HG03159 (cell line): ENCODE results near the gene FFAR3.
"Not testable (repeated sequence)": the region's sequence is repeated elsewhere in the genome, so short reads cannot be mapped to it uniquely, and the experiment has no call there.

ENCODE experiments used
- ATAC-seq: cut with Tn5 transposase; IDR thresholded peaks from one replicate; pipeline ENCODE4 v1.9.1; 2021; ENCODE audit warnings: mild to moderate bottlenecking, moderate library complexity; ENCODE audit not compliant: unreplicated experiment

Gene FFAR3

GRCh38 chr19:35399948-35400772 is 41.9 kb downstream of the FFAR3 start:
- ATAC-seq = no peak

- no peak for ATAC-seq
Measured at GRCh38 chr19:35400773-35401100, 42.5 kb downstream of the FFAR3 start.

- not testable (repeated sequence) for ATAC-seq
Measured at GRCh38 chr19:35401416-35401815, 43.2 kb downstream of the FFAR3 start.

- no peak for ATAC-seq
Measured at GRCh38 chr19:35403116-35403760, 45.0 kb downstream of the FFAR3 start.

- peak; percentile 61 for ATAC-seq
Measured at GRCh38 chr19:35404879-35405622, 46.8 kb downstream of the FFAR3 start.

- no peak for ATAC-seq
Measured at GRCh38 chr19:35407619-35408018, 49.4 kb downstream of the FFAR3 start.

- peak; percentile 76 for ATAC-seq
Measured at GRCh38 chr19:35408284-35409171, 50.3 kb downstream of the FFAR3 start.

GRCh38 chr19:35409191-35409590 is 50.9 kb downstream of the FFAR3 start:
- ATAC-seq = no peak
